KG1 (cell line): ENCODE data around the gene TRAF1.

Source experiments
- DNase-seq: peaks from one replicate; lab custom pipeline; 2025; lab: John Stamatoyannopoulos, UW

The TRAF1 gene

GRCh38 chr9:120924698-120925534 lies 1.7 kb downstream of the TRAF1 start:
- DNase-seq: no peak

GRCh38 chr9:120923620-120924328 lies 2.8 kb downstream of the TRAF1 start:
- no peak for DNase-seq

GRCh38 chr9:120922404-120923195 lies 4.0 kb downstream of the TRAF1 start:
- no peak for DNase-seq

- DNase-seq: no peak
Observed at GRCh38 chr9:120921661-120922181, 4.9 kb downstream of the TRAF1 start.

- DNase-seq: no peak
Observed at GRCh38 chr9:120920806-120921178, 5.8 kb downstream of the TRAF1 start.

- DNase-seq: no peak
Observed at GRCh38 chr9:120919843-120920805, 6.5 kb downstream of the TRAF1 start.

GRCh38 chr9:120918931-120919842 lies 7.4 kb downstream of the TRAF1 start:
- DNase-seq: no peak

- no peak for DNase-seq
Observed at GRCh38 chr9:120917929-120918762, 8.4 kb downstream of the TRAF1 start.

GRCh38 chr9:120916991-120917880 lies 9.4 kb downstream of the TRAF1 start:
- DNase-seq: no peak

- no peak for DNase-seq
Observed at GRCh38 chr9:120916588-120916987, 10.0 kb downstream of the TRAF1 start.

GRCh38 chr9:120915854-120916470 lies 10.6 kb downstream of the TRAF1 start:
- DNase-seq: no peak

- DNase-seq: no peak
Observed at GRCh38 chr9:120914953-120915352, 11.6 kb downstream of the TRAF1 start.

- no peak for DNase-seq
Observed at GRCh38 chr9:120914396-120914795, 12.2 kb downstream of the TRAF1 start.

GRCh38 chr9:120913647-120914264 lies 12.8 kb downstream of the TRAF1 start:
- DNase-seq: no peak

GRCh38 chr9:120912958-120913646 lies 13.5 kb downstream of the TRAF1 start:
- no peak for DNase-seq

GRCh38 chr9:120911295-120911837 lies 15.2 kb downstream of the TRAF1 start:
- DNase-seq: no peak
